B cell (primary cell): Measurements from ENCODE around the gene PACRG.

Experiments
- EZH2 ChIP-seq: IDR thresholded peaks from 2 replicates; pipeline ENCODE4 v1.6.1; 2012; ENCODE audit warnings: borderline replicate concordance, low read depth, mild to moderate bottlenecking, moderate library complexity, low read length; ENCODE audit not compliant: insufficient read depth, poor library complexity, severe bottlenecking
- TF ChIP-seq, protein P1 (sequence below): fragments of 200-600 bp; IDR thresholded peaks from one replicate; pipeline ENCODE4 v1.8.0; 2022; ENCODE audit warnings: antibody characterized with exemption, mild to moderate bottlenecking

DNA sequence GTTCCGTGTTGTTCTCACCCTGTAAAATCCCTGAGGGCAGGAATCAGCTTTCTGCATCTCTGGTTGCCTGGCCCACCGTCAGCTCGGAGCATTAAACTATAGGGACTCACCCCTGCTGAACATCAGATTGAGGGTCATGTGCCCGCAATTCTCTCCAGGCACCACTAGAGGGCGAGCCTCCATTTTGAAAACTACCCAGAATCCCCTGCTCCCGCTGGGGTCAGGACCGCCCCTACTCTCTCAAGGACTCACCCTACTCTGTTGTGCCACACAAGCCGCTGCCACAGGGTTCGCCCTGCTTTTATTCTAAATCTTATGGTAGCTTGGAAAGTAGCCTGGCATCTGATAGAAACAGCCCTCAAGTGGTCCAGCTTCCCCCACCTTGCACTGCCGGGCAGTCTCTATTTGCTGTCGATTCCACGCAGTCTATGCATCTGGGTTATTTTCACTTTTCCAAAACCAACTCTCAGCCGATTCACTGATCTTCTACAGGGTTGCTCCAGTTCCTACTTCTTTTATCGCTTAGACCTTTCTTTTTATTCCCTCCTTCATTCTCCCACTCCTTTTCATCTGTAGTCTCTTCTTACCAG, 442.6 kb downstream of the PACRG start:
- TF ChIP-seq, protein P1, sequence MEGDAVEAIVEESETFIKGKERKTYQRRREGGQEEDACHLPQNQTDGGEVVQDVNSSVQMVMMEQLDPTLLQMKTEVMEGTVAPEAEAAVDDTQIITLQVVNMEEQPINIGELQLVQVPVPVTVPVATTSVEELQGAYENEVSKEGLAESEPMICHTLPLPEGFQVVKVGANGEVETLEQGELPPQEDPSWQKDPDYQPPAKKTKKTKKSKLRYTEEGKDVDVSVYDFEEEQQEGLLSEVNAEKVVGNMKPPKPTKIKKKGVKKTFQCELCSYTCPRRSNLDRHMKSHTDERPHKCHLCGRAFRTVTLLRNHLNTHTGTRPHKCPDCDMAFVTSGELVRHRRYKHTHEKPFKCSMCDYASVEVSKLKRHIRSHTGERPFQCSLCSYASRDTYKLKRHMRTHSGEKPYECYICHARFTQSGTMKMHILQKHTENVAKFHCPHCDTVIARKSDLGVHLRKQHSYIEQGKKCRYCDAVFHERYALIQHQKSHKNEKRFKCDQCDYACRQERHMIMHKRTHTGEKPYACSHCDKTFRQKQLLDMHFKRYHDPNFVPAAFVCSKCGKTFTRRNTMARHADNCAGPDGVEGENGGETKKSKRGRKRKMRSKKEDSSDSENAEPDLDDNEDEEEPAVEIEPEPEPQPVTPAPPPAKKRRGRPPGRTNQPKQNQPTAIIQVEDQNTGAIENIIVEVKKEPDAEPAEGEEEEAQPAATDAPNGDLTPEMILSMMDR: peak; percentile 76
- TF ChIP-seq EZH2: no peak
